ENCODE measurements around the gene ANK2.

The ANK2 gene

DNA sequence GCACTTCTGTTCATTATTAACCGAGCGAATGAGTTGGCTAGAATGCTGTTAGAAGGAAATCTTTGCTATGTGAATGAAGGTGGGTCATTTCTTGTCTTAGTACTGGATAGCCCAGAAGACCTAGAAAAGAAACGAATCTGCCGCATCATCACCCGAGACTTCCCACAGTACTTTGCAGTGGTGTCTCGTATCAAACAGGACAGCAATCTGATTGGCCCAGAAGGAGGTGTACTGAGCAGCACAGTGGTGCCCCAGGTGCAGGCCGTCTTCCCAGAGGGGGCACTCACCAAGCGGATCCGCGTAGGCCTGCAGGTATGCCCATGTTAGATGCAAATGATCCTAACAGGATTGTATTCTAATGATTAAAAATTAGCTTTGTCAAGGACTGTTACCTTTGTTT is 286.3 kb downstream of the ANK2 start:
- DNase-seq (ENCODE audit: low read depth in 2 of 2) = no peak

DNA sequence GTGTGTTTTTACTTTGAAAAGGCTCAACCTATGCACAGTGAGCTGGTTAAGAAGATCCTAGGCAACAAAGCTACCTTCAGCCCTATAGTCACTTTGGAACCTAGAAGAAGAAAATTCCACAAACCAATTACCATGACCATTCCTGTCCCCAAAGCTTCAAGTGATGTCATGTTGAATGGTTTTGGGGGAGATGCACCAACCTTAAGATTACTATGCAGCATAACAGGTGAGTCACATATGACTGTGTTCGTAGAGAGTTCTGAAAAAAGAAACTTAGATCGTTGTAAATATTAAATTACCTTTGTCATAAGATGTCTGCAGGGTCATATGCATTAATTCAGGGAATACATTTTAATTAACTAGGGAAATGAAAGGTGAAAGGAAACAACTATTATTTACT is 287.1 kb downstream of the ANK2 start:
- no peak for DNase-seq (ENCODE audit: low read depth in 2 of 2)

DNA sequence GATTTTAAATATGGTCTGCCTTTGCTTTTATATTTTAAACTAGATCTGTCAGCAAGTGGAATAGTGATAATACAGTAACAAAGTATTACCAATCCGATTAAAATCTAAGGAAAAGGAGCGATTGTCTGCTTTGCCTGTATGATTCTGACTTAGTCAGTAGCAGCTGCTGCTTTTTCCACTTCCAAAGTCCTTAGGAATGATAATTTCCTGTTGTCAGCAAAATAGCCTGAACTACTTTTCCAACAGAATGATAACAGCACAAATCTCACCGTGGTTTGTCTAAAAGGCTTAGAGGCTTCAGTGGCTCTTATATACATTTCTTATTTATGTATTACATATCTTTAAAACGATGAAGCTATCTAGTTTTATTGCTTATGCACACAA is 290.0 kb downstream of the ANK2 start:
- DNase-seq (ENCODE audit: low read depth in 2 of 2) = no peak

DNA sequence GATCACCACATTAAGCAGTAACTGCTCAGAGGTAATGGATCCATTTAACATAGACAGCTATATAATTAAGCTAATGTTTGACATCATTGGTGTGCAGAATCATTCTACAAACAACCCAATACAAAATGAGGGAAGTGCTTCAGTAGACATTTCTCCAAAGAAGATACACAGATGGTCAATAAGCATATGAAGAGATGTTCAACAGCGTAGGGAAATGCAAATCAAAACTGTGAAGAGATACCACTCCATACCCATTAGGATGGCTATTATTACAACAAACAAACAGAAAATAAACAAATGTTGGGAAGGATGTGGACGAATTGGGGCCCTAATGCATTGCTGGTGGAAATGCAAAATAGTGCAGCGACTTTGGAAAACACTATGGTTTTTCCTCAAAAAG is 294.6 kb downstream of the ANK2 start:
- DNase-seq (ENCODE audit: low read depth in 2 of 2) = no peak

- no peak for DNase-seq (ENCODE audit: low read depth in 2 of 2)
These were observed 297.8 kb downstream of the ANK2 start for GRCh38 chr4:113347245-113347644.

GRCh38 chr4:113349430-113349829 is 300.0 kb downstream of the ANK2 start:
- no peak for DNase-seq (ENCODE audit: low read depth in 2 of 2)

DNA sequence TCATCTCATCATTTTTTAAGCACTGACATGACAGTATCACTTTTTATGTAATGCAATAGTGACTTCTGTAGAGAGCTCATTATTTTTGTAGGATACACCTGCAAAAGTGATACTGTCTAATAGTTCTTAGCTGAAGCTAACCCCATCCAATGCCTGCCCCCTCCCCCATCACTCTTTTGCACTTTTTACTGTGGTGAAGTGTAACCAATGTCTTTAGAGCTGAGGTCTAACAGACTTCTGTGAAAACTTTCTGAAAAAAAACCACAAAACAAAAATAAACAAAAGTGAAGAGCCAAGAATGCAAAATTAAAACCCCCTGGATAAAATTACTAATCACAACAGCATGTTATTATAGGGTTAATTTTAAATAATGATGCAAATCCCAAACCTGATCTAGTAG is 301.1 kb downstream of the ANK2 start:
- no peak for DNase-seq (ENCODE audit: low read depth in 2 of 2)

GRCh38 chr4:113355550-113356371 is 306.3 kb downstream of the ANK2 start:
- peak; percentile 62 to 73 for DNase-seq (ENCODE audit: low read depth in 2 of 2)

GRCh38 chr4:113356453-113356852 is 307.0 kb downstream of the ANK2 start:
- no peak for DNase-seq (ENCODE audit: low read depth in 2 of 2)

DNA sequence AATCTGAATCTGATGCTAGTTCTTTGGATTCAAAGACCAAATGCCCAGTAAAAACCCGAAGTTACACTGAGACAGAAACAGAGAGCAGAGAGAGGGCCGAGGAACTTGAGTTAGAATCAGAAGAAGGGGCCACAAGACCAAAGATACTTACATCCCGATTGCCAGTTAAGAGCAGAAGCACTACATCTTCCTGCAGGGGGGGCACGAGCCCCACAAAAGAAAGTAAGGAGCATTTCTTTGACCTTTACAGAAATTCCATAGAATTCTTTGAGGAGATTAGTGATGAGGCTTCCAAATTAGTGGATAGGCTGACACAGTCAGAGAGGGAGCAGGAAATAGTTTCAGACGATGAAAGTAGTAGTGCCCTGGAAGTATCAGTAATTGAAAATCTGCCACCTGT is 309.3 kb downstream of the ANK2 start:
- DNase-seq (ENCODE audit: low read depth in 2 of 2) = no peak

DNA sequence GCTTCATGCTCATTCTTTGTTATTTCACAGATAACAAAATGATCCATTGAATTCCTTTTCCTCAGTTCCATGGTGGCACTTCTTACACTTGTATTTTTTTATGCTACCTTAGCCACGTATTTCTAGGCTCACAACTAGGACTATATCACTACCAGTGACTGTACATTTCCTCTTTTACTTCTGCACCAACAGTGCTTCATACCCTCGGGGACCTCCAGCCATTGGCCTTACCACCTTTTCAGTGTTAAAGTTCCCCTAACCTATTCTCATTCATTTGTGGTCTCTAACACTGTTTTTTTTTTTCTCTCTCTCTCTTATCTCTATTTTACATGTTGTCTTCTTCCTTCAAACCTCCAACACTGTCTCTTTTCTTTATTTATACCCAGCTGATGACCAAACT is 315.9 kb downstream of the ANK2 start:
- DNase-seq (ENCODE audit: low read depth in 2 of 2) = no peak

DNA sequence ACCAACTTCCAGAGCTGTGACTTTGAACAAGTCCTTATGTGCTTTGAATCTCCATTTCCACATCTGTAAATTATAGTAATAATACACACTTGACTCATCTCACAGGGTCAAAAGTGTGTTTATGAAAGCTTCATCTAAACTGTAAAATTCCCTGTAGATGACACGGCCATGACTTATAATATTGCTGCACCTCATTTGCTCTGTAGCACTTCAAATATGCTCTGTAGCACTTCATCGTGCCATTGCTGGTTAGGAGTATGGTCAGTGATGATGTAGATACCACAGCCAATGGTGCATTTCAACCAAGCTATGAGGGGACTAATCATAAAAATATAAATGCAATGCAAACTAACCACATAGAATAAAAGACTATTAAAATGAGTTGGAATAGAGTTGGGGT is 318.6 kb downstream of the ANK2 start:
- no peak for DNase-seq (ENCODE audit: low read depth in 2 of 2)

- no peak for DNase-seq (ENCODE audit: low read depth in 2 of 2)
These were observed 321.7 kb downstream of the ANK2 start for GRCh38 chr4:113371111-113371510.

- DNase-seq (ENCODE audit: low read depth in 2 of 2) = no peak
These were observed 326.7 kb downstream of the ANK2 start for GRCh38 chr4:113375964-113376666.

- DNase-seq (ENCODE audit: low read depth in 2 of 2) = no peak
These were observed 329.4 kb downstream of the ANK2 start for GRCh38 chr4:113378836-113379235.

DNA sequence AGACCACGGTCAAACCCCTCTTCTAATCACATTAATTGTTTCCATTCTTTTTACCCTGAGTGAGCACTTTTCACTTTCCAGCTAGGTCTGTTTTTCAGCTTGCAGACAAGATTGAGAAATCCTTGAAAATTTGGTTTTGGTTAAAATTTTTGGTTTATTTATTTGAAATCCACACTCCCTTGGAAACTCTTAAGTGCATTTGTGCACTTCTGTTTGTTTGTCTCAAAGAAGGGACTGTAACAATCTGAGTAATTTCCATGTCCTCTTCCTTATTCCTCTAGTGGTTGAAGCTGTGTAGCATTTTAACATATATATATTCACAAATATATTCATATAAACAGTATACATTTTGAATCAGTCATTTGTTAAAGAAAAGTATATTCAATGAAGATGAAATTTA is 333.3 kb downstream of the ANK2 start:
- DNase-seq (ENCODE audit: low read depth in 2 of 2) = no peak

GRCh38 chr4:113383111-113383785 is 333.8 kb downstream of the ANK2 start:
- no peak for DNase-seq (ENCODE audit: low read depth in 2 of 2)

- DNase-seq (ENCODE audit: low read depth in 2 of 2) = no peak
These were observed 335.1 kb downstream of the ANK2 start for GRCh38 chr4:113384600-113384999.

GRCh38 chr4:113385281-113385899 is 335.9 kb downstream of the ANK2 start:
- DNase-seq (ENCODE audit: low read depth in 2 of 2) = no peak

DNA sequence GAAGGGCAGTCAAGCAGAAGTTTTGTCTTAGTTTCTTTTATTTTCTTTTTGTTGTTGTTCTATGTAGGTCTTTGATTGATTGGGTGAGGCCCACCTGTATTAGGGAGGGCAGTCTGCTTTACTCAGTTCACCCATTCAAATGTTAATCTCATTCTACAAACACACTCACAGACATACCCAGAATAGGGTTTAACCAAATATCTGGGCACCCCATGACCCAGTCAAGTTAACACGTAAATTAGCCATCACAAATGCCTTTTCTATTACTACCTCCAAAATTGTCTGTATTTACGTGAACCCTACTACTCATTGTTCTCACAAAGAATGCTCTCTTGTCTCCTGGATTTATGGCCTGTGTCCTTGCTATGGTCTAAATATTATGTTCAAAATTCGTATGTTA is 339.7 kb downstream of the ANK2 start:
- DNase-seq (ENCODE audit: low read depth in 2 of 2) = no peak

- no peak for DNase-seq (ENCODE audit: low read depth in 2 of 2)
These were observed 341.4 kb downstream of the ANK2 start for GRCh38 chr4:113390850-113391249.

DNA sequence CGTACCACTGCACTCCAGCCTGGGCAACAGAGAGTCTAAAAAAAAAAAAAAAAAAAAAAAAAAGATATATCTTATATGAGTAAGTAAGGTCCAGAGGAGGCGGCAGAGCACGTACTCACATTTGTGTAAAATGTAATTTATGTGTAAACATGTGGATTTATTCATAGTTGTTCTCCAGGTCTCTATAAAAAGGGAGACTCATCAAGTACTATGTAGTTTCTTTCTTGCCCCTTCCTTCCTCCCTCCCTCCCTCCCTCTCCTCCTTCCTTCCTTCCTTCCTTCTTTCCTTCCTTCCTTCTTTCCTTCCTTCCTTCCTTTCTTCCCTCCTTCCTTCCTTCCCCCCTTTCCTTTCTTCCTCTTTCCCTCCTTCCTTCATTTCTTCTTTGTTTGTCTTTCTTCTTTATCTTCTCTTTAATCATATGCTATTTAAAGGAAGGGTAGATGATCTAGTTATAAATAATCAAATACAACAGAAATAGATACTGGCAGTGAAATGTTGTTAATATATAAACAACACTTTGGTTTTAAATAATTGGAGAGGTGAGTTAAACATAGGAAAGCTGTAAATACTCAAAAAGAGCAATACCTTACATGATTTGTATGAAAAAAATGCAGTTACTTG is 344.8 kb downstream of the ANK2 start:
- DNase-seq (ENCODE audit: low read depth in 2 of 2) = no peak

Measured in stimulated activated CD8-positive, alpha-beta memory T cell treated with anti-CD3 and anti-CD28 coated beads, Interleukin-7, amount 100 ng/mL, for 4 hours (primary cell).